HCT116 (cell line): ENCODE data around the gene ATP2C1. TPM values are rescaled to one million over a fixed set of nuclear protein-coding genes. Genes with fewer than 3 reads are reported as not detected.

ENCODE experiments used
- ATAC-seq: fragments of 200-7000 bp; cut with Tn5 transposase; 2 replicates; pipeline ENCODE4 v1.9.1; 2020; ENCODE audit warnings: mild to moderate bottlenecking, moderate library complexity
- BruUV-seq: library from RNA; stranded (reverse); fragments of 400-500 nt; replicated peaks from 2 replicates; lab custom pipeline; 2021; lab: Mats Ljungman, UMichigan
- CTCF ChIA-PET: fragments of 300-600 bp; sonication (Branson Sonifier 250); formaldehyde crosslinking; loops from one replicate; lab custom pipeline; 2021; ENCODE audit warnings: antibody characterized with exemption; lab: Charles Lee
- POLR2A ChIA-PET: fragments of 300-600, 350-600 bp; sonication (Branson Sonifier 250); formaldehyde crosslinking; loops from one replicate; lab custom pipeline; 2021; ENCODE audit warnings: antibody characterized with exemption; lab: Charles Lee
- RAD21 ChIA-PET, 2 experiments: fragments of 300-600 bp; sonication (Branson Sonifier 250); formaldehyde crosslinking; loops; one replicate each; lab custom pipeline; 2023; ENCODE audit warnings: low total read pairs in 2 of 2; ENCODE audit not compliant: uncharacterized antibody in 2 of 2, unreplicated experiment in 2 of 2, low non-redundant PET in 1 of 2; lab: Charles Lee
- DNase-seq: peaks from one replicate; pipeline ENCODE4 v3.0.0-alpha.2; 2010; ENCODE audit warnings: low read depth, low spot score
- H2AFZ ChIP-seq: fragments of 200-600 bp; shearing (Covaris generic), sonication (generic); 2 replicates; pipeline ENCODE4 v1.6.1; 2017; ENCODE audit warnings: low read depth, mixed run types, mixed read lengths, antibody characterized with exemption, low read length; ENCODE audit not compliant: poor library complexity, severe bottlenecking
- H3K27ac ChIP-seq: 2 replicates; pipeline ENCODE4 v1.5.1; 2012; ENCODE audit warnings: low read depth, low read length
- H3K27me3 ChIP-seq: fragments of 200-600 bp; sonication (generic); 2 replicates; pipeline ENCODE4 v1.6.1; 2016; ENCODE audit warnings: mixed run types, low read length, mixed read lengths; ENCODE audit not compliant: insufficient read depth
- H3K36me3 ChIP-seq, 2 experiments: fragments of 200-500 bp in 1 of 2; fragments of 200-600 bp in 1 of 2; sonication (Bioruptor generic) in 1 of 2; sonication (generic) in 1 of 2; 2 replicates each; pipeline versions ENCODE4 v1.5.1 to v1.6.1; 2014 to 2016; ENCODE audit warnings: low read length in 2 of 2, inconsistent platforms in 1 of 2, mixed read lengths in 1 of 2, mixed run types in 1 of 2; ENCODE audit not compliant: insufficient read depth in 2 of 2, control insufficient read depth in 1 of 2
- H3K4me1 ChIP-seq, 2 experiments: fragments of 200-600 bp in 1 of 2; sonication (generic) in 1 of 2; 2 replicates each; pipeline versions ENCODE4 v1.5.1 to v1.6.1; 2012 to 2017; ENCODE audit warnings: low read length in 2 of 2, inconsistent platforms in 1 of 2, mild to moderate bottlenecking in 1 of 2, mixed read lengths in 1 of 2, mixed run types in 1 of 2, moderate library complexity in 1 of 2; ENCODE audit not compliant: insufficient read depth in 2 of 2, control insufficient read depth in 1 of 2
- H3K4me2 ChIP-seq: fragments of 200-600 bp; sonication (generic); 2 replicates; pipeline ENCODE4 v1.6.1; 2017; ENCODE audit warnings: mixed run types, low read length, mixed read lengths
- H3K4me3 ChIP-seq, 2 experiments: fragments of 200-600 bp in 1 of 2; sonication (generic) in 1 of 2; replicated peaks in 1 of 2; 2 replicates each; pipeline ENCODE4 v1.5.1; 2011 to 2016; ENCODE audit warnings: low read length in 2 of 2, control low read depth in 1 of 2, low read depth in 1 of 2, mild to moderate bottlenecking in 1 of 2, mixed read lengths in 1 of 2, mixed run types in 1 of 2
- H3K79me2 ChIP-seq: fragments of 200-600 bp; sonication (generic); 2 replicates; pipeline ENCODE4 v1.6.1; 2017; ENCODE audit warnings: mild to moderate bottlenecking, mixed run types, low read length, moderate library complexity, mixed read lengths; ENCODE audit not compliant: insufficient read depth
- H3K9ac ChIP-seq: fragments of 200-600 bp; sonication (generic); 2 replicates; pipeline ENCODE4 v1.6.1; 2016; ENCODE audit warnings: low read length, mixed read lengths
- H3K9me2 ChIP-seq: fragments of 200-600 bp; sonication (generic), shearing (Covaris generic); 2 replicates; pipeline ENCODE4 v1.6.1; 2017; ENCODE audit warnings: mixed run types, mild to moderate bottlenecking, moderate library complexity; ENCODE audit not compliant: insufficient read depth
- H3K9me3 ChIP-seq, 2 experiments: fragments of 200-500 bp in 1 of 2; fragments of 200-600 bp in 1 of 2; sonication (Bioruptor generic) in 1 of 2; sonication (generic) in 1 of 2; 2 replicates each; pipeline ENCODE4 v1.6.1; 2014 to 2017; ENCODE audit warnings: low read length in 2 of 2, mixed read lengths in 2 of 2, inconsistent platforms in 1 of 2, low read depth in 1 of 2, mild to moderate bottlenecking in 1 of 2, mixed run types in 1 of 2, moderate library complexity in 1 of 2; ENCODE audit not compliant: control insufficient read depth in 1 of 2, insufficient read depth in 1 of 2
- H4K20me1 ChIP-seq: fragments of 200-600 bp; sonication (generic), shearing (Covaris generic); 2 replicates; pipeline ENCODE4 v1.6.1; 2017; ENCODE audit warnings: mixed run types, mild to moderate bottlenecking, moderate library complexity; ENCODE audit not compliant: insufficient read depth
- EGR1 ChIP-seq: IDR thresholded peaks from 2 replicates; pipeline ENCODE4 v1.6.1; 2012; ENCODE audit warnings: low read depth
- FOSL1 ChIP-seq: IDR thresholded peaks from 2 replicates; pipeline ENCODE4 v1.6.1; 2012; ENCODE audit warnings: low read depth
- POLR2A ChIP-seq: IDR thresholded peaks from 2 replicates; pipeline ENCODE4 v1.7.0; 2011; ENCODE audit warnings: borderline replicate concordance; ENCODE audit not compliant: insufficient read depth, insufficient read length; ENCODE audit errors: extremely low read depth
- SP1 ChIP-seq: IDR thresholded peaks from 2 replicates; pipeline ENCODE4 v1.6.1; 2012; ENCODE audit warnings: low read depth
- SRF ChIP-seq: IDR thresholded peaks from 2 replicates; pipeline ENCODE4 v1.6.1; 2012; ENCODE audit warnings: low read depth
- YY1 ChIP-seq: IDR thresholded peaks from 2 replicates; pipeline ENCODE4 v1.6.1; 2011; ENCODE audit warnings: low read length, low read depth, moderate library complexity, mild to moderate bottlenecking; ENCODE audit not compliant: insufficient replicate concordance; ENCODE audit errors: extremely low read depth
- intact Hi-C: fragments of 100-400 bp; cut with micrococcal nuclease; formaldehyde crosslinking; loops from 2 replicates; pipeline ENCODE4 v1.10.0; 2022
- total RNA-seq: library from RNA; stranded (reverse); gene quantifications from one replicate; pipeline ENCODE4 v1.2.1, GENCODE V29; 2021; ENCODE audit not compliant: unreplicated experiment
- TF ChIP-seq, protein P1 (sequence below), 3 experiments: fragments of 200-600 bp in 1 of 3; sonication (generic) in 1 of 3; IDR thresholded peaks in 2 of 3; conservative IDR thresholded peaks in 1 of 3; 2 replicates each; pipeline ENCODE4 v1.5.1; 2012 to 2017; ENCODE audit warnings: low read depth in 2 of 3, low read length in 2 of 3, antibody characterized with exemption in 1 of 3, borderline replicate concordance in 1 of 3, control low read depth in 1 of 3, mild to moderate bottlenecking in 1 of 3, mixed read lengths in 1 of 3, mixed run types in 1 of 3, moderate library complexity in 1 of 3; ENCODE audit not compliant: insufficient read depth in 1 of 3
- TF ChIP-seq, protein P2 (sequence below): IDR thresholded peaks from 2 replicates; pipeline ENCODE4 v1.6.1; 2011; ENCODE audit warnings: mild to moderate bottlenecking, low read length, moderate library complexity; ENCODE audit not compliant: insufficient replicate concordance; ENCODE audit errors: extremely low read depth

ATP2C1 gene
- total RNA-seq, 1 experiment from 2014 or later = 69.1 TPM

DNA sequence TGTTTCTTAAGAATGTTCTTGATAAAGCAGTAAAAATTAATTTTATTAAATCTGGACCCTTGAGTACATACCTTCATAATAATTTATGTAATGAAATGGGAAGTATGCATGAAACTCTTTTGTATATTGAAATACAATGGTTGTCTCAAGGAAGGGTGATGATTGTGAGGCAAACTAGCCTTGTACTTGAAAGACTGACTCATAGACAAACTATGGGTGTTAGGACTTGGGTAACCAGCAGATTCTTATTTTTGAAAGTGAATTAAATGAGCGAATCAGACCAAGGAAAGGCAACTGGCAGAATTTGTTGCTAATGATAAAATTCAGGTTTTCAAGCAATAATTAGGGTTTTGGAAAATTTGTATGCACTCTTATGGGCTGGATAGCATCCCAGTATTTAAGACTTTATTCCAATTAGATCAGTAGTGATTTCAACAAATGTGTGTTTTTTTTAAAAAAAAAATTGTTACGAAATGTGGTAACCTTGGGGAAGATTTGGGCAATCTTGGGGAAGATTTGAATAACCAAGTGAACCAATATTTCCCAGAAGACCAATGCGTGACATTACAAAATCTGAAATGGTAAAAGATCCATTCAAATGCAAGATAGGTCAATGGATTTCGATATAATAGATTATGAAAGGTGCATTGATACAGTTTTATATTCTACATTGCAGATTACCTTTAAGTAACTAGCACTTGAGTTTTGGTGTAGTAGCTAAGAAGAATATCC lies 42.0 kb downstream of the ATP2C1 start:
- Histone ChIP-seq H3K9ac (no peak overlapping the region), H3K4me1 (no peaks in the 10 kb centered on the region), H3K4me3 (no peak overlapping the region), H3K9me3 (no peaks in the 10 kb centered on the region), H3K9me2 (no peaks in the 10 kb centered on the region), H2AFZ (no peak overlapping the region), H3K27me3 (no peaks in the 10 kb centered on the region), H3K36me3 (peaks cover 0 to 5% of the 10 kb centered on the region in 2 experiments; a peak in 2 of 4 replicates), H3K4me2 (no peak overlapping the region), H3K27ac (no peak overlapping the region), H4K20me1 (0 out of 2 replicates have a peak, but pooled peaks cover 8% of the 10 kb centered on the region), H3K79me2 (peaks cover 8% of the 10 kb centered on the region; the same call in 1 of the 2 replicates)
- no TSS peak for BruUV-seq
- no peak for ATAC-seq
- DNase-seq = no peak
- ChIA-PET POLR2A (no interaction called here), RAD21 (no interaction called here)
- intact Hi-C loops = no loop called here
- no peak for TF ChIP-seq FOSL1
- TF ChIP-seq EGR1 = no peak
- TF ChIP-seq POLR2A = no peak
- TF ChIP-seq, protein P1, sequence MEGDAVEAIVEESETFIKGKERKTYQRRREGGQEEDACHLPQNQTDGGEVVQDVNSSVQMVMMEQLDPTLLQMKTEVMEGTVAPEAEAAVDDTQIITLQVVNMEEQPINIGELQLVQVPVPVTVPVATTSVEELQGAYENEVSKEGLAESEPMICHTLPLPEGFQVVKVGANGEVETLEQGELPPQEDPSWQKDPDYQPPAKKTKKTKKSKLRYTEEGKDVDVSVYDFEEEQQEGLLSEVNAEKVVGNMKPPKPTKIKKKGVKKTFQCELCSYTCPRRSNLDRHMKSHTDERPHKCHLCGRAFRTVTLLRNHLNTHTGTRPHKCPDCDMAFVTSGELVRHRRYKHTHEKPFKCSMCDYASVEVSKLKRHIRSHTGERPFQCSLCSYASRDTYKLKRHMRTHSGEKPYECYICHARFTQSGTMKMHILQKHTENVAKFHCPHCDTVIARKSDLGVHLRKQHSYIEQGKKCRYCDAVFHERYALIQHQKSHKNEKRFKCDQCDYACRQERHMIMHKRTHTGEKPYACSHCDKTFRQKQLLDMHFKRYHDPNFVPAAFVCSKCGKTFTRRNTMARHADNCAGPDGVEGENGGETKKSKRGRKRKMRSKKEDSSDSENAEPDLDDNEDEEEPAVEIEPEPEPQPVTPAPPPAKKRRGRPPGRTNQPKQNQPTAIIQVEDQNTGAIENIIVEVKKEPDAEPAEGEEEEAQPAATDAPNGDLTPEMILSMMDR (IDR thresholded peaks at IDR 0.05 in 2 of 3, conservative IDR thresholded peaks at IDR 0.05 in 1 of 3; ENCODE audit: borderline replicate concordance in 1 of 3, insufficient read depth in 1 of 3, low read depth in 2 of 3, low read length in 2 of 3) = no peak
- TF ChIP-seq SP1 = no peak
- no peak for TF ChIP-seq SRF
- no peak for TF ChIP-seq YY1
- TF ChIP-seq, protein P2, sequence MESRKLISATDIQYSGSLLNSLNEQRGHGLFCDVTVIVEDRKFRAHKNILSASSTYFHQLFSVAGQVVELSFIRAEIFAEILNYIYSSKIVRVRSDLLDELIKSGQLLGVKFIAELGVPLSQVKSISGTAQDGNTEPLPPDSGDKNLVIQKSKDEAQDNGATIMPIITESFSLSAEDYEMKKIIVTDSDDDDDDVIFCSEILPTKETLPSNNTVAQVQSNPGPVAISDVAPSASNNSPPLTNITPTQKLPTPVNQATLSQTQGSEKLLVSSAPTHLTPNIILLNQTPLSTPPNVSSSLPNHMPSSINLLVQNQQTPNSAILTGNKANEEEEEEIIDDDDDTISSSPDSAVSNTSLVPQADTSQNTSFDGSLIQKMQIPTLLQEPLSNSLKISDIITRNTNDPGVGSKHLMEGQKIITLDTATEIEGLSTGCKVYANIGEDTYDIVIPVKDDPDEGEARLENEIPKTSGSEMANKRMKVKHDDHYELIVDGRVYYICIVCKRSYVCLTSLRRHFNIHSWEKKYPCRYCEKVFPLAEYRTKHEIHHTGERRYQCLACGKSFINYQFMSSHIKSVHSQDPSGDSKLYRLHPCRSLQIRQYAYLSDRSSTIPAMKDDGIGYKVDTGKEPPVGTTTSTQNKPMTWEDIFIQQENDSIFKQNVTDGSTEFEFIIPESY = no peak
- TF ChIP-seq, all 23 proteins: peak for 0
- CTCF ChIA-PET = no interaction called here
